Thyroid gland (tissue), 4 donors: ENCODE measurements around the gene NBAS.

Source experiments
- CTCF ChIP-seq, 6 experiments: fragments of 200-600 bp in 3 of 6; fragments of 450-650 bp in 3 of 6; sonication (generic) in 3 of 6; IDR thresholded peaks; one replicate each; pipeline ENCODE4 v1.5.1; 2016 to 2019; ENCODE audit warnings: antibody characterized with exemption in 6 of 6, mild to moderate bottlenecking in 2 of 6, inconsistent platforms in 1 of 6, moderate library complexity in 1 of 6
- POLR2A ChIP-seq, 2 donors: fragments of 450-650 bp; IDR thresholded peaks; one replicate each; pipeline ENCODE4 v1.6.1; 2017; ENCODE audit warnings: antibody characterized with exemption in 2 of 2, mild to moderate bottlenecking in 2 of 2, moderate library complexity in 1 of 2

- TF ChIP-seq CTCF (IDR thresholded peaks at IDR 0.05) (no peak), POLR2A (IDR thresholded peaks at IDR 0.05) (no peak)
Observed at GRCh38 chr2:15348636-15349035, 212.5 kb downstream of the NBAS start.
